Esophagus squamous epithelium (tissue), 4 donors: Measurements from ENCODE around the gene CXCL11.

Experiments
- CTCF ChIP-seq, 6 experiments: fragments of 450-650 bp in 4 of 6; fragments of 200-600 bp in 2 of 6; sonication (generic) in 2 of 6; IDR thresholded peaks; one replicate each; pipeline ENCODE4 v1.5.1; 2016 to 2019; ENCODE audit warnings: antibody characterized with exemption in 6 of 6, mild to moderate bottlenecking in 4 of 6, moderate library complexity in 4 of 6
- POLR2A ChIP-seq, 4 donors: fragments of 450-650 bp; IDR thresholded peaks; one replicate each; pipeline ENCODE4 v1.6.1; 2017; ENCODE audit warnings: antibody characterized with exemption in 4 of 4, mild to moderate bottlenecking in 4 of 4, moderate library complexity in 3 of 4

GRCh38 chr4:76017056-76017686 lies 18.7 kb downstream of the CXCL11 start:
- TF ChIP-seq CTCF (IDR thresholded peaks at IDR 0.05) (no peak), POLR2A (IDR thresholded peaks at IDR 0.05) (no peak)
